OCI-LY1 (cell line): ENCODE data around the gene LAMC3.
"Not testable (repeated sequence)": the region's sequence is repeated elsewhere in the genome, so short reads cannot be mapped to it uniquely, and the experiment has no call there.

Experiments used
- H2AFZ ChIP-seq: fragments of 200-600 bp; sonication (generic), shearing (Covaris generic); 2 replicates; pipeline ENCODE4 v1.6.0; 2014; ENCODE audit warnings: antibody characterized with exemption, mild to moderate bottlenecking, low read length
- H3F3A ChIP-seq: fragments of 200-600 bp; sonication (generic), shearing (Covaris generic); 2 replicates; pipeline ENCODE4 v1.6.0; 2014; ENCODE audit warnings: mild to moderate bottlenecking, antibody characterized with exemption, low read length, moderate library complexity; ENCODE audit not compliant: insufficient read depth
- H3K27ac ChIP-seq: fragments of 200-600 bp; sonication (generic); 2 replicates; pipeline ENCODE4 v1.5.1; 2014; ENCODE audit warnings: low read length, mixed run types, mild to moderate bottlenecking, low read depth; ENCODE audit not compliant: poor library complexity, severe bottlenecking
- H3K27me3 ChIP-seq: fragments of 200-600 bp; sonication (generic); 2 replicates; pipeline ENCODE4 v1.6.0; 2014; ENCODE audit warnings: antibody characterized with exemption, mild to moderate bottlenecking, low read length, moderate library complexity; ENCODE audit not compliant: insufficient read depth
- H3K36me3 ChIP-seq: fragments of 200-600 bp; sonication (generic); 2 replicates; pipeline ENCODE4 v1.6.1; 2014; ENCODE audit warnings: mild to moderate bottlenecking, antibody characterized with exemption, low read length, moderate library complexity, mixed read lengths; ENCODE audit not compliant: insufficient read depth
- H3K4me1 ChIP-seq: fragments of 200-600 bp; sonication (generic); 2 replicates; pipeline ENCODE4 v1.5.1; 2014; ENCODE audit warnings: mild to moderate bottlenecking, low read length, moderate library complexity; ENCODE audit not compliant: insufficient read depth, severe bottlenecking
- H3K4me2 ChIP-seq: fragments of 200-600 bp; sonication (generic), shearing (Covaris generic); 2 replicates; pipeline ENCODE4 v1.6.1; 2014; ENCODE audit warnings: low read length
- H3K4me3 ChIP-seq: fragments of 200-600 bp; sonication (generic); 2 replicates; pipeline ENCODE4 v1.5.1; 2014; ENCODE audit warnings: low read length, low read depth, mild to moderate bottlenecking, mixed read lengths; ENCODE audit not compliant: poor library complexity, severe bottlenecking
- H3K79me2 ChIP-seq: fragments of 200-600 bp; shearing (Covaris generic); 2 replicates; pipeline ENCODE4 v1.6.1; 2016; ENCODE audit warnings: mixed run types, low read length, mixed read lengths; ENCODE audit not compliant: insufficient read depth
- H3K9ac ChIP-seq: fragments of 200-600 bp; sonication (generic), shearing (Covaris generic); 2 replicates; pipeline ENCODE4 v1.6.1; 2014; ENCODE audit warnings: mild to moderate bottlenecking, low read length, mixed read lengths
- H3K9me2 ChIP-seq: fragments of 200-600 bp; sonication (generic), shearing (Covaris generic); 2 replicates; pipeline ENCODE4 v1.6.1; 2014; ENCODE audit warnings: low read depth, mild to moderate bottlenecking, low read length, mixed read lengths
- H3K9me3 ChIP-seq: fragments of 200-600 bp; shearing (Covaris generic); 2 replicates; pipeline ENCODE4 v1.6.1; 2014; ENCODE audit warnings: low read length, mixed read lengths
- H4K20me1 ChIP-seq: fragments of 200-600 bp; sonication (generic), shearing (Covaris generic); 2 replicates; pipeline ENCODE4 v1.6.0; 2016; ENCODE audit warnings: mild to moderate bottlenecking, low read length; ENCODE audit not compliant: insufficient read depth
- EZH2 ChIP-seq: fragments of 200-600 bp; sonication (generic), shearing (Covaris generic); IDR thresholded peaks from 2 replicates; pipeline ENCODE4 v1.8.0; 2017; ENCODE audit warnings: borderline replicate concordance, mixed run types, mild to moderate bottlenecking, antibody characterized with exemption, low read length, moderate library complexity, mixed read lengths
- TF ChIP-seq, protein P1 (sequence below): fragments of 200-600 bp; sonication (generic), shearing (Covaris generic); IDR thresholded peaks from 2 replicates; pipeline ENCODE4 v1.5.1; 2017; ENCODE audit warnings: mild to moderate bottlenecking, antibody characterized with exemption, low read length, moderate library complexity, mixed read lengths

LAMC3 gene

GRCh38 chr9:131113655-131114054 lies 104.7 kb downstream of the LAMC3 start:
- H4K20me1 ChIP-seq: no peaks in the 10 kb centered on the region
- TF ChIP-seq, protein P1, sequence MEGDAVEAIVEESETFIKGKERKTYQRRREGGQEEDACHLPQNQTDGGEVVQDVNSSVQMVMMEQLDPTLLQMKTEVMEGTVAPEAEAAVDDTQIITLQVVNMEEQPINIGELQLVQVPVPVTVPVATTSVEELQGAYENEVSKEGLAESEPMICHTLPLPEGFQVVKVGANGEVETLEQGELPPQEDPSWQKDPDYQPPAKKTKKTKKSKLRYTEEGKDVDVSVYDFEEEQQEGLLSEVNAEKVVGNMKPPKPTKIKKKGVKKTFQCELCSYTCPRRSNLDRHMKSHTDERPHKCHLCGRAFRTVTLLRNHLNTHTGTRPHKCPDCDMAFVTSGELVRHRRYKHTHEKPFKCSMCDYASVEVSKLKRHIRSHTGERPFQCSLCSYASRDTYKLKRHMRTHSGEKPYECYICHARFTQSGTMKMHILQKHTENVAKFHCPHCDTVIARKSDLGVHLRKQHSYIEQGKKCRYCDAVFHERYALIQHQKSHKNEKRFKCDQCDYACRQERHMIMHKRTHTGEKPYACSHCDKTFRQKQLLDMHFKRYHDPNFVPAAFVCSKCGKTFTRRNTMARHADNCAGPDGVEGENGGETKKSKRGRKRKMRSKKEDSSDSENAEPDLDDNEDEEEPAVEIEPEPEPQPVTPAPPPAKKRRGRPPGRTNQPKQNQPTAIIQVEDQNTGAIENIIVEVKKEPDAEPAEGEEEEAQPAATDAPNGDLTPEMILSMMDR: no peak
- no peak for TF ChIP-seq EZH2
- no peak overlapping the region for H3K9ac ChIP-seq
- no peak overlapping the region for H2AFZ ChIP-seq
- no peaks in the 10 kb centered on the region for H3K36me3 ChIP-seq
- no peak overlapping the region for H3K27ac ChIP-seq
- H3K9me3 ChIP-seq: no peaks in the 10 kb centered on the region
- H3K79me2 ChIP-seq: no peaks in the 10 kb centered on the region
- no peaks in the 10 kb centered on the region for H3F3A ChIP-seq
- H3K4me2 ChIP-seq: no peak overlapping the region
- H3K9me2 ChIP-seq: no peaks in the 10 kb centered on the region
- H3K4me1 ChIP-seq: no peaks in the 10 kb centered on the region
- peaks cover 14% of the 10 kb centered on the region; the same call in 1 of the 2 replicates for H3K27me3 ChIP-seq
- no peak overlapping the region for H3K4me3 ChIP-seq

DNA sequence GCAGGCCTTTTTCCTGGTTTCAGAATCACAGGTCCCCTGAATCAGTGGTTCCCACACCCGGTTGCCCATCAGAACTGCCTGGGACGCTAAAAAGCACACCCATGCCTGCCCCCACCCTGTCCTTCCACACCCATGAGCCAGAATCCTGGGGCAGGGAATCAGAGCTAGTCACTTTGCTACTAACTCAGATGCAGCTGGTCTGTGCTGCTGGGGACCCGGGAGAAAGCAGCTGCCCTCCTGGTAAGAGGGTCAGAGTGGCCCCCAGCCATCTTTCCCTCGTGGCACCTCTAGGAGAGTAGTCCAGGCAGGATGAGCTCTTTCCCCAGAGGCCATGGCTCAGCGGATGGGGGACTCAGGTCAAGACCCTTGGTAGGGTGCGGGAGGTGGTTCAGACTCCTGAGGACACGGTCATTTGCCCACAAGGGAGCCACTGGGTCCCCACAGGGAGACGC lies 105.1 kb downstream of the LAMC3 start:
- Histone ChIP-seq H3K4me2 (no peak overlapping the region), H3F3A (no peaks in the 10 kb centered on the region), H3K4me3 (no peak overlapping the region), H3K9me3 (no peaks in the 10 kb centered on the region), H2AFZ (no peak overlapping the region), H3K9ac (no peak overlapping the region), H3K27ac (no peak overlapping the region), H3K4me1 (no peaks in the 10 kb centered on the region), H3K9me2 (no peaks in the 10 kb centered on the region), H3K79me2 (no peaks in the 10 kb centered on the region), H4K20me1 (no peaks in the 10 kb centered on the region), H3K36me3 (no peaks in the 10 kb centered on the region), H3K27me3 (peaks cover 14% of the 10 kb centered on the region; the same call in 1 of the 2 replicates)
- no peak for TF ChIP-seq EZH2
- TF ChIP-seq, protein P1: no peak

GRCh38 chr9:131115360-131115742 lies 106.4 kb downstream of the LAMC3 start:
- H3K36me3 ChIP-seq, H3K27ac ChIP-seq, H3K79me2 ChIP-seq, H3K9ac ChIP-seq, H4K20me1 ChIP-seq, H3F3A ChIP-seq, H3K4me1 ChIP-seq, H2AFZ ChIP-seq, H3K9me2 ChIP-seq, H3K4me3 ChIP-seq, H3K4me2 ChIP-seq, H3K9me3 ChIP-seq: not testable (repeated sequence)
- H3K27me3 ChIP-seq: peaks cover 14% of the 10 kb centered on the region; the same call in 1 of the 2 replicates
